Activated naive CD4-positive, alpha-beta T cell treated with anti-CD3 and anti-CD28 coated beads, Interleukin-2, amount 50 U/mL, for 24 hours (primary cell): ENCODE measurements around the gene PARVB.
"Not testable (repeated sequence)": the region's sequence is repeated elsewhere in the genome, so short reads cannot be mapped to it uniquely, and the experiment has no call there.

ENCODE experiments used
- H3K27ac Mint-ChIP-seq: one replicate; pipeline ENCODE4 v1.8.0; 2021; ENCODE audit warnings: mild to moderate bottlenecking, mixed read lengths
- H3K27me3 Mint-ChIP-seq: one replicate; pipeline ENCODE4 v1.8.0; 2021; ENCODE audit warnings: mixed read lengths
- H3K36me3 Mint-ChIP-seq: one replicate; pipeline ENCODE4 v1.8.0; 2021; ENCODE audit warnings: mixed read lengths
- H3K4me1 Mint-ChIP-seq: one replicate; pipeline ENCODE4 v1.8.0; 2021; ENCODE audit warnings: mixed read lengths
- H3K4me3 Mint-ChIP-seq: one replicate; pipeline ENCODE4 v1.8.0; 2021; ENCODE audit warnings: mild to moderate bottlenecking, mixed read lengths
- H3K9me3 Mint-ChIP-seq: one replicate; pipeline ENCODE4 v1.8.0; 2021; ENCODE audit warnings: mixed read lengths

Gene PARVB

GRCh38 chr22:44096736-44097135 is 72.6 kb downstream of the PARVB start:
- no peak overlapping the region for H3K4me3 Mint-ChIP-seq
- H3K9me3 Mint-ChIP-seq: no peaks in the 10 kb centered on the region
- no peaks in the 10 kb centered on the region for H3K4me1 Mint-ChIP-seq
- no peak overlapping the region for H3K27ac Mint-ChIP-seq
- H3K27me3 Mint-ChIP-seq: no peaks in the 10 kb centered on the region
- no peaks in the 10 kb centered on the region for H3K36me3 Mint-ChIP-seq

GRCh38 chr22:44097263-44098020 is 73.3 kb downstream of the PARVB start:
- Mint-ChIP-seq H3K27ac (no peak overlapping the region), H3K27me3 (no peaks in the 10 kb centered on the region), H3K9me3 (no peaks in the 10 kb centered on the region), H3K4me3 (no peak overlapping the region), H3K4me1 (no peaks in the 10 kb centered on the region), H3K36me3 (no peaks in the 10 kb centered on the region)

- no peak overlapping the region for H3K27ac Mint-ChIP-seq
- no peaks in the 10 kb centered on the region for H3K27me3 Mint-ChIP-seq
- H3K36me3 Mint-ChIP-seq: no peaks in the 10 kb centered on the region
- no peaks in the 10 kb centered on the region for H3K9me3 Mint-ChIP-seq
- no peak overlapping the region for H3K4me3 Mint-ChIP-seq
- no peaks in the 10 kb centered on the region for H3K4me1 Mint-ChIP-seq
Measured at GRCh38 chr22:44098021-44098739, 74.1 kb downstream of the PARVB start.

- no peaks in the 10 kb centered on the region for H3K9me3 Mint-ChIP-seq
- no peak overlapping the region for H3K4me3 Mint-ChIP-seq
- H3K36me3 Mint-ChIP-seq: no peaks in the 10 kb centered on the region
- no peaks in the 10 kb centered on the region for H3K4me1 Mint-ChIP-seq
- no peaks in the 10 kb centered on the region for H3K27me3 Mint-ChIP-seq
- H3K27ac Mint-ChIP-seq: no peak overlapping the region
Measured at GRCh38 chr22:44098966-44099530, 74.9 kb downstream of the PARVB start.

- H3K27ac Mint-ChIP-seq: no peak overlapping the region
- H3K4me3 Mint-ChIP-seq: no peak overlapping the region
- no peaks in the 10 kb centered on the region for H3K9me3 Mint-ChIP-seq
- no peaks in the 10 kb centered on the region for H3K4me1 Mint-ChIP-seq
- no peaks in the 10 kb centered on the region for H3K27me3 Mint-ChIP-seq
- no peaks in the 10 kb centered on the region for H3K36me3 Mint-ChIP-seq
Measured at GRCh38 chr22:44099696-44100095, 75.6 kb downstream of the PARVB start.

- Mint-ChIP-seq H3K36me3 (no peaks in the 10 kb centered on the region), H3K9me3 (no peaks in the 10 kb centered on the region), H3K4me3 (no peak overlapping the region), H3K4me1 (no peaks in the 10 kb centered on the region), H3K27ac (no peak overlapping the region), H3K27me3 (no peaks in the 10 kb centered on the region)
Measured at GRCh38 chr22:44100411-44100810, 76.3 kb downstream of the PARVB start.

- no peaks in the 10 kb centered on the region for H3K36me3 Mint-ChIP-seq
- H3K9me3 Mint-ChIP-seq: no peaks in the 10 kb centered on the region
- H3K4me1 Mint-ChIP-seq: no peaks in the 10 kb centered on the region
- no peak overlapping the region for H3K27ac Mint-ChIP-seq
- H3K4me3 Mint-ChIP-seq: no peak overlapping the region
- H3K27me3 Mint-ChIP-seq: no peaks in the 10 kb centered on the region
Measured at GRCh38 chr22:44102121-44102520, 78.0 kb downstream of the PARVB start.

GRCh38 chr22:44102856-44103255 is 78.8 kb downstream of the PARVB start:
- Mint-ChIP-seq H3K4me1 (no peaks in the 10 kb centered on the region), H3K9me3 (no peaks in the 10 kb centered on the region), H3K27me3 (no peaks in the 10 kb centered on the region), H3K4me3 (no peak overlapping the region), H3K36me3 (no peaks in the 10 kb centered on the region), H3K27ac (no peak overlapping the region)

- Mint-ChIP-seq H3K36me3 (no peaks in the 10 kb centered on the region), H3K9me3 (no peaks in the 10 kb centered on the region), H3K4me1 (no peaks in the 10 kb centered on the region), H3K27ac (no peak overlapping the region), H3K4me3 (no peak overlapping the region), H3K27me3 (no peaks in the 10 kb centered on the region)
Measured at GRCh38 chr22:44103735-44104480, 79.8 kb downstream of the PARVB start.

- no peaks in the 10 kb centered on the region for H3K36me3 Mint-ChIP-seq
- H3K4me3 Mint-ChIP-seq: no peak overlapping the region
- no peaks in the 10 kb centered on the region for H3K9me3 Mint-ChIP-seq
- H3K27ac Mint-ChIP-seq: no peak overlapping the region
- no peaks in the 10 kb centered on the region for H3K27me3 Mint-ChIP-seq
- H3K4me1 Mint-ChIP-seq: no peaks in the 10 kb centered on the region
Measured at GRCh38 chr22:44107340-44107739, 83.2 kb downstream of the PARVB start.

GRCh38 chr22:44108076-44108475 is 84.0 kb downstream of the PARVB start:
- Mint-ChIP-seq H3K9me3 (no peaks in the 10 kb centered on the region), H3K27me3 (no peaks in the 10 kb centered on the region), H3K27ac (no peak overlapping the region), H3K4me1 (no peaks in the 10 kb centered on the region), H3K36me3 (no peaks in the 10 kb centered on the region), H3K4me3 (no peak overlapping the region)

GRCh38 chr22:44108806-44109385 is 84.8 kb downstream of the PARVB start:
- no peaks in the 10 kb centered on the region for H3K4me1 Mint-ChIP-seq
- H3K27me3 Mint-ChIP-seq: no peaks in the 10 kb centered on the region
- H3K36me3 Mint-ChIP-seq: no peaks in the 10 kb centered on the region
- H3K4me3 Mint-ChIP-seq: no peak overlapping the region
- H3K9me3 Mint-ChIP-seq: no peaks in the 10 kb centered on the region
- no peak overlapping the region for H3K27ac Mint-ChIP-seq

GRCh38 chr22:44109416-44109815 is 85.3 kb downstream of the PARVB start:
- no peaks in the 10 kb centered on the region for H3K36me3 Mint-ChIP-seq
- H3K27me3 Mint-ChIP-seq: no peaks in the 10 kb centered on the region
- H3K4me3 Mint-ChIP-seq: no peak overlapping the region
- H3K9me3 Mint-ChIP-seq: no peaks in the 10 kb centered on the region
- H3K4me1 Mint-ChIP-seq: no peaks in the 10 kb centered on the region
- no peak overlapping the region for H3K27ac Mint-ChIP-seq

- H3K27ac Mint-ChIP-seq, H3K9me3 Mint-ChIP-seq, H3K4me1 Mint-ChIP-seq, H3K27me3 Mint-ChIP-seq, H3K36me3 Mint-ChIP-seq, H3K4me3 Mint-ChIP-seq: not testable (repeated sequence)
Measured at GRCh38 chr22:44110656-44111055, 86.6 kb downstream of the PARVB start.

GRCh38 chr22:44111562-44112155 is 87.6 kb downstream of the PARVB start:
- no peak overlapping the region for H3K27ac Mint-ChIP-seq
- H3K4me3 Mint-ChIP-seq: no peak overlapping the region
- no peaks in the 10 kb centered on the region for H3K36me3 Mint-ChIP-seq
- no peaks in the 10 kb centered on the region for H3K9me3 Mint-ChIP-seq
- no peaks in the 10 kb centered on the region for H3K4me1 Mint-ChIP-seq
- no peaks in the 10 kb centered on the region for H3K27me3 Mint-ChIP-seq
